ENCODE data around the gene WNT7B. TPM values are rescaled to one million over a fixed set of nuclear protein-coding genes. Genes with fewer than 3 reads are reported as not detected.

The WNT7B gene
- total RNA-seq, 4 donors from 2014 or later: not detected

- DNase-seq (ENCODE audit: low spot score in 2 of 2): no peak
- H3K27ac ChIP-seq: no peak overlapping the region
- H3K4me1 ChIP-seq: peaks cover 0 to 35% (median 29%) of the 10 kb centered on the region in 4 donors
- 87 to 92% methylated on average over 3 of the region's 3 CpGs for WGBS, 2 donors
- H3K9me3 ChIP-seq: peaks cover 0 to 1% (median 0%) of the 10 kb centered on the region in 4 donors
- TF ChIP-seq EP300 (IDR thresholded peaks at IDR 0.05) (no peak), CTCF (IDR thresholded peaks at IDR 0.05) (no peak), POLR2A (IDR thresholded peaks at IDR 0.05) (no peak)
- H3K27me3 ChIP-seq: no peaks in the 10 kb centered on the region
- H3K36me3 ChIP-seq: no peaks in the 10 kb centered on the region
- H3K4me3 ChIP-seq: no peak overlapping the region
Measured at GRCh38 chr22:45992737-45993136, 15.8 kb upstream of the WNT7B start.

- Histone ChIP-seq H3K9me3 (peaks cover 0 to 17% (median 0%) of the 10 kb centered on the region in 4 donors), H3K4me3 (no peak overlapping the region), H3K36me3 (no peaks in the 10 kb centered on the region), H3K4me1 (peaks cover 0 to 18% (median 13%) of the 10 kb centered on the region in 4 donors), H3K27ac (no peak overlapping the region), H3K27me3 (no peaks in the 10 kb centered on the region)
- TF ChIP-seq POLR2A (IDR thresholded peaks at IDR 0.05) (no peak), CTCF (IDR thresholded peaks at IDR 0.05) (no peak), EP300 (IDR thresholded peaks at IDR 0.05) (no peak)
- WGBS, 2 donors: 72 to 75% methylated on average over 7 of the region's 7 CpGs
- DNase-seq (ENCODE audit: low spot score in 2 of 2): no peak
Measured at GRCh38 chr22:45991098-45991497, 14.1 kb upstream of the WNT7B start.

GRCh38 chr22:45987136-45987861 lies 10.3 kb upstream of the WNT7B start:
- Histone ChIP-seq H3K4me3 (no peak overlapping the region), H3K27me3 (no peaks in the 10 kb centered on the region), H3K9me3 (peaks cover 0 to 29% (median 0%) of the 10 kb centered on the region in 4 donors), H3K4me1 (no peaks in the 10 kb centered on the region), H3K36me3 (no peaks in the 10 kb centered on the region), H3K27ac (no peak overlapping the region)
- no peak for DNase-seq (ENCODE audit: low spot score in 2 of 2)
- 76 to 100% methylated on average over 4 to 7 of the region's 7 CpGs for WGBS, 2 donors
- TF ChIP-seq POLR2A (IDR thresholded peaks at IDR 0.05): no peak
- TF ChIP-seq CTCF (IDR thresholded peaks at IDR 0.05): no peak
- no peak for TF ChIP-seq EP300 (IDR thresholded peaks at IDR 0.05)

GRCh38 chr22:45984316-45984916 lies 7.5 kb upstream of the WNT7B start:
- H3K9me3 ChIP-seq: peaks cover 0 to 29% (median 0%) of the 10 kb centered on the region in 4 donors
- H3K4me1 ChIP-seq: peaks cover 0 to under 1% (median under 1%) of the 10 kb centered on the region in 4 donors
- DNase-seq (ENCODE audit: low spot score in 2 of 2): no peak
- no peak overlapping the region for H3K27ac ChIP-seq
- H3K36me3 ChIP-seq: no peaks in the 10 kb centered on the region
- peaks cover 0 to 10% of the 10 kb centered on the region in 2 donors for H3K27me3 ChIP-seq
- TF ChIP-seq EP300 (IDR thresholded peaks at IDR 0.05) (no peak), POLR2A (IDR thresholded peaks at IDR 0.05) (no peak), CTCF (IDR thresholded peaks at IDR 0.05) (no peak)
- WGBS, 2 donors: 67 to 86% methylated on average over 1 of the region's 1 CpG
- H3K4me3 ChIP-seq: no peak overlapping the region

- peaks cover 0 to 6% (median 3%) of the 10 kb centered on the region in 4 donors for H3K4me1 ChIP-seq
- WGBS, 2 donors: 67 to 69% methylated on average over 5 of the region's 5 CpGs
- H3K4me3 ChIP-seq: no peak overlapping the region
- H3K27me3 ChIP-seq: peaks cover 0 to 12% of the 10 kb centered on the region in 2 donors
- H3K9me3 ChIP-seq: peaks cover 0 to 29% (median 0%) of the 10 kb centered on the region in 4 donors
- H3K36me3 ChIP-seq: no peaks in the 10 kb centered on the region
- no peak for DNase-seq (ENCODE audit: low spot score in 2 of 2)
- TF ChIP-seq EP300 (IDR thresholded peaks at IDR 0.05) (no peak), CTCF (IDR thresholded peaks at IDR 0.05) (no peak), POLR2A (IDR thresholded peaks at IDR 0.05) (no peak)
- H3K27ac ChIP-seq: no peak overlapping the region
Measured at GRCh38 chr22:45983797-45984196, 6.8 kb upstream of the WNT7B start.
